ENCODE data around the gene TUBGCP5.

TUBGCP5 gene

DNA sequence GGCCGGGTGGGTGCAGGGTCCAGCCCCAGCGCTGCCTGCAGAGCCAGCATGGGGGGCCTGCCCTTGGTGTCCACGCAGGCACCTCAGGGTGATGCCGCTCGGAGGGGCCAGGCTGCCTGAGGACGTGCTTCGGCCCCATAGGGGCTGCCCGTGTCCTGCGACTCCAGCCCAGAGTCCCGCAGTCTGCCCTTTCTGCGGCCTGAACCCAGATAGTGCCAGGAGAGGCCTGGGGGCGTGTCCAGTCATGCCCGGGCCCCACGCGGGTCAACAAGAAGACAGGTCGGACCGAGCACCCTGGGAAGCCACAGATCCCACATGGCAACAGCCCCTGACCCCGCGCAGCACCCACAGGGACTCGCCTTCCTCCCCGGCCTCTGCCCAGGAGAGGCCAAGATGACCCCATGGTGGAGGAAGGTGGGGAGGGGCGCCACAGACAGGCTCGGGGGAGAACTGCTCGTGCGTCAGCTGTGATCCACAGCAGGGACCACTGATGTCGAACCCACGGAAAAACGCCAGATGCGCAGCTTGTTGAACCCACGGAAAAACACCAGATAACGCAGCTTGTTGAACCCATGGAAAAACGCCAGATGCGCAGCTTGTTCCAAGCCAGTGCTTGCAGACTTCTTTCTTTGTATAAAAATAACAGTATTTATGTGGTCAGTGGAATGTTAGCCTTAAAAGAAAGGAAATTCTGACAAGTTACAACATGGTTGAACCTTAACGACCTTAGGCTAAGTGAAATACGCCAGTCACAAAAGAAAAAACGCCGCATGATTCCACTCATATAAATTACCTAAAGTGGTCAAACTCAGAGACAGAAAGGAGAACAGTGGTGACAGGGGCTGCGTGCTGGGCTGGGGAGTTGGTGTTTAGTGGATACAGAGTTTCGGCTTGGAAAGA lies 87.7 kb downstream of the TUBGCP5 start:
- no peak for DNase-seq

DNA sequence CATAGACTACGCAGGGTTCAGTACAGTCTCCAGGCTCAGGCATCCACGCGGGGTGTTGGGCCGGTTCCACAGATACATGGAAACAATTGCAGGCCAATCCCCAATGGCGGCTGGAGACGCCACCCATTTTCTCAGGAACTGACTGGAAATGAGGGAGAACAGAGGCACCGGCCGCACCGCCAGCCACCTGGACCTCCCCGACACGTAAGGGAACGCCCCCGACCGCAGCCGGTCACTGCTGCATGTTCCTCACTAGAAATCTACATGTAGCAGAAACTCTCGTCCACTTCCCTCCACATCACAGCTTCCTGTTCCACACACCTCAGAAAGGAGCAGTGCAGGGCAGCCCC lies 88.4 kb downstream of the TUBGCP5 start:
- no peak for DNase-seq

- no peak for DNase-seq
These were observed 88.9 kb downstream of the TUBGCP5 start for GRCh38 chr15:22950256-22950990.

Measured in hematopoietic multipotent progenitor cell treated with erythropoietin and hydrocortisone succinate and interleukin-3 and kit ligand, for 6 days (in vitro differentiated cells).